ENCODE results near the gene GSN. TPM values are rescaled to one million over a fixed set of nuclear protein-coding genes. Genes with fewer than 3 reads are reported as not detected.

The GSN gene
- total RNA-seq, 1 experiment from 2014 or later: 278 TPM

DNA sequence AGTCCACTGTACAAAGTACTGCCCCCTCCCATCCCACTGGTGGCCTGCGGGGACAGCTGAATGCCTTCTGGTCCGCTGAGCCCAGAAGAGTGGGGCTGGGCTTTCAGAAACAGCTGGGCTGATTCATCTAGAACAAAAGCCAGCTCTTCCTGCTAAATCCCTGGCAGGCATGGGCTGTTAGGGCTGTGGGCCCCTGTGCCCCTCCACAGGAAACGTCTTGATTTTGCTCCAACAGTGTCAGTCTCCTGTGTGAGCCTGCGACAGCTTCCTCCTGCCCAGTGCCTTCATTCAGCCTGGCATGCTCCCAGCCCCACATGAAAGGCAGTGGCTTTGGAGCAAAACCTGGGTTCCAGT is 6.9 kb upstream of the GSN start:
- peak; percentile 69 for ATAC-seq
- POLR2A ChIA-PET: no interaction called here
- H3K4me3 ChIP-seq (ENCODE audit: low read depth in 2 of 2, low read length in 2 of 2): no peak overlapping the region

GRCh38 chr9:121261755-121262154 is 6.2 kb upstream of the GSN start:
- no peak overlapping the region for H3K4me3 ChIP-seq (ENCODE audit: low read depth in 2 of 2, low read length in 2 of 2)
- ChIA-PET POLR2A (no interaction called here), CTCF (no interaction called here)
- TF ChIP-seq CTCF (IDR thresholded peaks at IDR 0.05): no peak
- TF ChIP-seq, protein P1, sequence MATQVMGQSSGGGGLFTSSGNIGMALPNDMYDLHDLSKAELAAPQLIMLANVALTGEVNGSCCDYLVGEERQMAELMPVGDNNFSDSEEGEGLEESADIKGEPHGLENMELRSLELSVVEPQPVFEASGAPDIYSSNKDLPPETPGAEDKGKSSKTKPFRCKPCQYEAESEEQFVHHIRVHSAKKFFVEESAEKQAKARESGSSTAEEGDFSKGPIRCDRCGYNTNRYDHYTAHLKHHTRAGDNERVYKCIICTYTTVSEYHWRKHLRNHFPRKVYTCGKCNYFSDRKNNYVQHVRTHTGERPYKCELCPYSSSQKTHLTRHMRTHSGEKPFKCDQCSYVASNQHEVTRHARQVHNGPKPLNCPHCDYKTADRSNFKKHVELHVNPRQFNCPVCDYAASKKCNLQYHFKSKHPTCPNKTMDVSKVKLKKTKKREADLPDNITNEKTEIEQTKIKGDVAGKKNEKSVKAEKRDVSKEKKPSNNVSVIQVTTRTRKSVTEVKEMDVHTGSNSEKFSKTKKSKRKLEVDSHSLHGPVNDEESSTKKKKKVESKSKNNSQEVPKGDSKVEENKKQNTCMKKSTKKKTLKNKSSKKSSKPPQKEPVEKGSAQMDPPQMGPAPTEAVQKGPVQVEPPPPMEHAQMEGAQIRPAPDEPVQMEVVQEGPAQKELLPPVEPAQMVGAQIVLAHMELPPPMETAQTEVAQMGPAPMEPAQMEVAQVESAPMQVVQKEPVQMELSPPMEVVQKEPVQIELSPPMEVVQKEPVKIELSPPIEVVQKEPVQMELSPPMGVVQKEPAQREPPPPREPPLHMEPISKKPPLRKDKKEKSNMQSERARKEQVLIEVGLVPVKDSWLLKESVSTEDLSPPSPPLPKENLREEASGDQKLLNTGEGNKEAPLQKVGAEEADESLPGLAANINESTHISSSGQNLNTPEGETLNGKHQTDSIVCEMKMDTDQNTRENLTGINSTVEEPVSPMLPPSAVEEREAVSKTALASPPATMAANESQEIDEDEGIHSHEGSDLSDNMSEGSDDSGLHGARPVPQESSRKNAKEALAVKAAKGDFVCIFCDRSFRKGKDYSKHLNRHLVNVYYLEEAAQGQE (IDR thresholded peaks at IDR 0.05; ENCODE audit: insufficient read depth in 1 of 2, low read depth in 2 of 2, low read length in 1 of 2): no peak
- no peak for TF ChIP-seq SIN3A (IDR thresholded peaks at IDR 0.05; ENCODE audit: borderline replicate concordance, insufficient read depth, low read depth, low read length)
- TF ChIP-seq POLR2AphosphoS5 (IDR thresholded peaks at IDR 0.05; ENCODE audit: low read depth, low read length): no peak
- no peak for TF ChIP-seq TCF7L2 (IDR thresholded peaks at IDR 0.05; ENCODE audit: low read depth, low read length)
- in situ Hi-C loops (cut with HindIII; ENCODE audit: low pct_unique_long_range_greater_than_20kb, low sequenced_read_pairs): no loop called here
- BruUV-seq (replicated peaks): no TSS peak
- H3K27me3 ChIP-seq (ENCODE audit: control insufficient read depth, insufficient read depth, low read length): no peaks in the 10 kb centered on the region
- H3K4me1 ChIP-seq (ENCODE audit: control insufficient read depth, insufficient read depth, low read length): peaks cover 7% of the 10 kb centered on the region
- H3K9me3 ChIP-seq (ENCODE audit: control insufficient read depth, insufficient read depth, low read depth, low read length): no peaks in the 10 kb centered on the region
- DNase-seq (ENCODE audit: low read depth, low spot score) (no peak), ATAC-seq (no peak)
- intact Hi-C loops (cut with micrococcal nuclease; ENCODE audit: unreplicated experiment): no loop called here
- H3K36me3 ChIP-seq (ENCODE audit: control insufficient read depth, insufficient read depth, low read length): no peaks in the 10 kb centered on the region
- no peak overlapping the region for H3K27ac ChIP-seq (ENCODE audit: low read length)

More for the DNA sequence above, 6.9 kb upstream of the GSN start:
- Histone ChIP-seq H3K27me3 (ENCODE audit: control insufficient read depth, insufficient read depth, low read length) (no peaks in the 10 kb centered on the region), H3K27ac (ENCODE audit: low read length) (no peak overlapping the region), H3K36me3 (ENCODE audit: control insufficient read depth, insufficient read depth, low read length) (no peaks in the 10 kb centered on the region), H3K4me1 (ENCODE audit: control insufficient read depth, insufficient read depth, low read length) (peaks cover 7% of the 10 kb centered on the region), H3K9me3 (ENCODE audit: control insufficient read depth, insufficient read depth, low read depth, low read length) (no peaks in the 10 kb centered on the region)
- no TSS peak for BruUV-seq (replicated peaks)
- CTCF ChIA-PET: no interaction called here
- no peak for DNase-seq (ENCODE audit: low read depth, low spot score)
- in situ Hi-C loops (cut with HindIII; ENCODE audit: low pct_unique_long_range_greater_than_20kb, low sequenced_read_pairs): no loop called here
- TF ChIP-seq TCF7L2 (IDR thresholded peaks at IDR 0.05; ENCODE audit: low read depth, low read length): no peak
- TF ChIP-seq, protein P1 (IDR thresholded peaks at IDR 0.05; ENCODE audit: insufficient read depth in 1 of 2, low read depth in 2 of 2, low read length in 1 of 2): no peak
- no peak for TF ChIP-seq CTCF (IDR thresholded peaks at IDR 0.05)
- no peak for TF ChIP-seq POLR2AphosphoS5 (IDR thresholded peaks at IDR 0.05; ENCODE audit: low read depth, low read length)
- TF ChIP-seq SIN3A (IDR thresholded peaks at IDR 0.05; ENCODE audit: borderline replicate concordance, insufficient read depth, low read depth, low read length): no peak
- intact Hi-C loops (cut with micrococcal nuclease; ENCODE audit: unreplicated experiment): no loop called here
